Measurements from ENCODE around the gene ARHGEF17. TPM values are rescaled to one million over a fixed set of nuclear protein-coding genes. Genes with fewer than 3 reads are reported as not detected.
A peak's percentile ranks its signal among the peaks of the same experiment; 100 is the strongest.

ARHGEF17 gene
- total and polyA plus RNA-seq, 2 of the 13 experiments (the other 11 are each of a cell fraction or from before 2014, with no cell fraction given) = 10.7 to 28.8 TPM

DNA sequence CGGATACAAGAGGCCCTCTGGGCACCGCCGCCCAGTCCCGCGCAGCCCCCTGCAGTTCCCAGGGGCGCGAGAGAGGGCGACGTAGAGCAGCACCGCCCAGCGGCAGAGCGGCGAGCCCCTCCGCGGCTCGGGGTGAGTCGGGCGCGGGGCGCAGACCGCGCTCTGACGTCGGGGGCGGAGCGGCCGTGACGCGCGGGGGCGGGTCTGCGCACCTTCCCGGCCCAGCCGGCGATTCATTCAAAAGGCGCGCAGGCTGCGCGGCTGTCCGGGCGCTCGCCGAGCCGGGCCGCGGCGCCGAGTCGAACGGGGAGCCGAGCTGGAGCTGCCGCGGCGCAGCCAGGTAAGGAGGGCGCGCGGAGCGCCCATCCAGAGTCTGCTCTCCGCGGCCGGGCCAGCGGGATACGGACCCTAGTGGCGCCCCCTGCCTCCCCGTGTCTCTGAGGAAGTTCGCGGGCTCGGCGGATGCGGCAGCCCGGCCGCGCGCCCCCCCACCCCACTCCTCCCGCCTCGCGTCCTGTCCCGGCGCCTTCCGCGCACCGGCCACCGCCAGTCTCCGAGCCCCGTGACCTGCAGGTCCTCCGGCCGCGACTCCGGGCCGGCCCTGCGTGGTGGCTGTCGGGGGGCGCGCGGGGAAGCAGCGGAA, 68.2 kb downstream of the ARHGEF17 start, which contains the start of gene RELT (continued):
- TF ChIP-seq, protein P1, sequence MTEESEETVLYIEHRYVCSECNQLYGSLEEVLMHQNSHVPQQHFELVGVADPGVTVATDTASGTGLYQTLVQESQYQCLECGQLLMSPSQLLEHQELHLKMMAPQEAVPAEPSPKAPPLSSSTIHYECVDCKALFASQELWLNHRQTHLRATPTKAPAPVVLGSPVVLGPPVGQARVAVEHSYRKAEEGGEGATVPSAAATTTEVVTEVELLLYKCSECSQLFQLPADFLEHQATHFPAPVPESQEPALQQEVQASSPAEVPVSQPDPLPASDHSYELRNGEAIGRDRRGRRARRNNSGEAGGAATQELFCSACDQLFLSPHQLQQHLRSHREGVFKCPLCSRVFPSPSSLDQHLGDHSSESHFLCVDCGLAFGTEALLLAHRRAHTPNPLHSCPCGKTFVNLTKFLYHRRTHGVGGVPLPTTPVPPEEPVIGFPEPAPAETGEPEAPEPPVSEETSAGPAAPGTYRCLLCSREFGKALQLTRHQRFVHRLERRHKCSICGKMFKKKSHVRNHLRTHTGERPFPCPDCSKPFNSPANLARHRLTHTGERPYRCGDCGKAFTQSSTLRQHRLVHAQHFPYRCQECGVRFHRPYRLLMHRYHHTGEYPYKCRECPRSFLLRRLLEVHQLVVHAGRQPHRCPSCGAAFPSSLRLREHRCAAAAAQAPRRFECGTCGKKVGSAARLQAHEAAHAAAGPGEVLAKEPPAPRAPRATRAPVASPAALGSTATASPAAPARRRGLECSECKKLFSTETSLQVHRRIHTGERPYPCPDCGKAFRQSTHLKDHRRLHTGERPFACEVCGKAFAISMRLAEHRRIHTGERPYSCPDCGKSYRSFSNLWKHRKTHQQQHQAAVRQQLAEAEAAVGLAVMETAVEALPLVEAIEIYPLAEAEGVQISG (CRISPR knock-in tag; IDR thresholded peaks at IDR 0.05) = peak; percentile 69
- TF ChIP-seq SP4 (CRISPR knock-in tag; IDR thresholded peaks at IDR 0.05) = peak; percentile 87
- no peak for TF ChIP-seq BRCA1 (CRISPR knock-in tag; IDR thresholded peaks at IDR 0.05)
- TF ChIP-seq ZNF749 (CRISPR knock-in tag; IDR thresholded peaks at IDR 0.05; ENCODE audit: borderline replicate concordance) = peak; percentile 79; the same call in 1 of the 2 replicates
- 0 out of 2 replicates have a peak, but pooled peaks have one; percentile 1 for TF ChIP-seq NR2C2 (CRISPR knock-in tag; IDR thresholded peaks at IDR 0.05; ENCODE audit: borderline replicate concordance)
- TF ChIP-seq ZNF878 (CRISPR knock-in tag; IDR thresholded peaks at IDR 0.05) = no peak; the same call in 1 of the 2 replicates
- peak; percentile 53 for TF ChIP-seq ASH2L (IDR thresholded peaks at IDR 0.05; ENCODE audit: insufficient read length, low read depth, low read length)
- TF ChIP-seq, protein P2, sequence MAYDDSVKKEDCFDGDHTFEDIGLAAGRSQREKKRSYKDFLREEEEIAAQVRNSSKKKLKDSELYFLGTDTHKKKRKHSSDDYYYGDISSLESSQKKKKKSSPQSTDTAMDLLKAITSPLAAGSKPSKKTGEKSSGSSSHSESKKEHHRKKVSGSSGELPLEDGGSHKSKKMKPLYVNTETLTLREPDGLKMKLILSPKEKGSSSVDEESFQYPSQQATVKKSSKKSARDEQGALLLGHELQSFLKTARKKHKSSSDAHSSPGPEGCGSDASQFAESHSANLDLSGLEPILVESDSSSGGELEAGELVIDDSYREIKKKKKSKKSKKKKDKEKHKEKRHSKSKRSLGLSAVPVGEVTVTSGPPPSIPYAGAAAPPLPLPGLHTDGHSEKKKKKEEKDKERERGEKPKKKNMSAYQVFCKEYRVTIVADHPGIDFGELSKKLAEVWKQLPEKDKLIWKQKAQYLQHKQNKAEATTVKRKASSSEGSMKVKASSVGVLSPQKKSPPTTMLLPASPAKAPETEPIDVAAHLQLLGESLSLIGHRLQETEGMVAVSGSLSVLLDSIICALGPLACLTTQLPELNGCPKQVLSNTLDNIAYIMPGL (CRISPR knock-in tag; IDR thresholded peaks at IDR 0.05; ENCODE audit: borderline replicate concordance in 1 of 2, low read depth in 1 of 2) = peak; percentile 64 to 73; a peak in 3 of 4 replicates
- TF ChIP-seq KDM5A (IDR thresholded peaks at IDR 0.05; ENCODE audit: borderline replicate concordance, low read length) = peak; percentile 31; the same call in 1 of the 2 replicates
- TF ChIP-seq DR1 (CRISPR knock-in tag; IDR thresholded peaks at IDR 0.05) = peak; percentile 53; the same call in 1 of the 2 replicates
- TF ChIP-seq, protein P3, sequence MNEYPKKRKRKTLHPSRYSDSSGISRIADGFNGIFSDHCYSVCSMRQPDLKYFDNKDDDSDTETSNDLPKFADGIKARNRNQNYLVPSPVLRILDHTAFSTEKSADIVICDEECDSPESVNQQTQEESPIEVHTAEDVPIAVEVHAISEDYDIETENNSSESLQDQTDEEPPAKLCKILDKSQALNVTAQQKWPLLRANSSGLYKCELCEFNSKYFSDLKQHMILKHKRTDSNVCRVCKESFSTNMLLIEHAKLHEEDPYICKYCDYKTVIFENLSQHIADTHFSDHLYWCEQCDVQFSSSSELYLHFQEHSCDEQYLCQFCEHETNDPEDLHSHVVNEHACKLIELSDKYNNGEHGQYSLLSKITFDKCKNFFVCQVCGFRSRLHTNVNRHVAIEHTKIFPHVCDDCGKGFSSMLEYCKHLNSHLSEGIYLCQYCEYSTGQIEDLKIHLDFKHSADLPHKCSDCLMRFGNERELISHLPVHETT (CRISPR knock-in tag; conservative IDR thresholded peaks at IDR 0.05) = peak; percentile 25; the same call in 1 of the 2 replicates
- TF ChIP-seq ZFP37 (CRISPR knock-in tag; IDR thresholded peaks at IDR 0.05; ENCODE audit: borderline replicate concordance) = no peak
- no peak for TF ChIP-seq ZFAT (CRISPR knock-in tag; conservative IDR thresholded peaks at IDR 0.05)
- TF ChIP-seq, protein P4, sequence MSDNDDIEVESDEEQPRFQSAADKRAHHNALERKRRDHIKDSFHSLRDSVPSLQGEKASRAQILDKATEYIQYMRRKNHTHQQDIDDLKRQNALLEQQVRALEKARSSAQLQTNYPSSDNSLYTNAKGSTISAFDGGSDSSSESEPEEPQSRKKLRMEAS (IDR thresholded peaks at IDR 0.05) = peak; percentile 50
- TF ChIP-seq ZNF546 (CRISPR knock-in tag; conservative IDR thresholded peaks at IDR 0.05) = 0 out of 2 replicates have a peak, but pooled peaks have one; percentile 70
- TF ChIP-seq, protein P5, sequence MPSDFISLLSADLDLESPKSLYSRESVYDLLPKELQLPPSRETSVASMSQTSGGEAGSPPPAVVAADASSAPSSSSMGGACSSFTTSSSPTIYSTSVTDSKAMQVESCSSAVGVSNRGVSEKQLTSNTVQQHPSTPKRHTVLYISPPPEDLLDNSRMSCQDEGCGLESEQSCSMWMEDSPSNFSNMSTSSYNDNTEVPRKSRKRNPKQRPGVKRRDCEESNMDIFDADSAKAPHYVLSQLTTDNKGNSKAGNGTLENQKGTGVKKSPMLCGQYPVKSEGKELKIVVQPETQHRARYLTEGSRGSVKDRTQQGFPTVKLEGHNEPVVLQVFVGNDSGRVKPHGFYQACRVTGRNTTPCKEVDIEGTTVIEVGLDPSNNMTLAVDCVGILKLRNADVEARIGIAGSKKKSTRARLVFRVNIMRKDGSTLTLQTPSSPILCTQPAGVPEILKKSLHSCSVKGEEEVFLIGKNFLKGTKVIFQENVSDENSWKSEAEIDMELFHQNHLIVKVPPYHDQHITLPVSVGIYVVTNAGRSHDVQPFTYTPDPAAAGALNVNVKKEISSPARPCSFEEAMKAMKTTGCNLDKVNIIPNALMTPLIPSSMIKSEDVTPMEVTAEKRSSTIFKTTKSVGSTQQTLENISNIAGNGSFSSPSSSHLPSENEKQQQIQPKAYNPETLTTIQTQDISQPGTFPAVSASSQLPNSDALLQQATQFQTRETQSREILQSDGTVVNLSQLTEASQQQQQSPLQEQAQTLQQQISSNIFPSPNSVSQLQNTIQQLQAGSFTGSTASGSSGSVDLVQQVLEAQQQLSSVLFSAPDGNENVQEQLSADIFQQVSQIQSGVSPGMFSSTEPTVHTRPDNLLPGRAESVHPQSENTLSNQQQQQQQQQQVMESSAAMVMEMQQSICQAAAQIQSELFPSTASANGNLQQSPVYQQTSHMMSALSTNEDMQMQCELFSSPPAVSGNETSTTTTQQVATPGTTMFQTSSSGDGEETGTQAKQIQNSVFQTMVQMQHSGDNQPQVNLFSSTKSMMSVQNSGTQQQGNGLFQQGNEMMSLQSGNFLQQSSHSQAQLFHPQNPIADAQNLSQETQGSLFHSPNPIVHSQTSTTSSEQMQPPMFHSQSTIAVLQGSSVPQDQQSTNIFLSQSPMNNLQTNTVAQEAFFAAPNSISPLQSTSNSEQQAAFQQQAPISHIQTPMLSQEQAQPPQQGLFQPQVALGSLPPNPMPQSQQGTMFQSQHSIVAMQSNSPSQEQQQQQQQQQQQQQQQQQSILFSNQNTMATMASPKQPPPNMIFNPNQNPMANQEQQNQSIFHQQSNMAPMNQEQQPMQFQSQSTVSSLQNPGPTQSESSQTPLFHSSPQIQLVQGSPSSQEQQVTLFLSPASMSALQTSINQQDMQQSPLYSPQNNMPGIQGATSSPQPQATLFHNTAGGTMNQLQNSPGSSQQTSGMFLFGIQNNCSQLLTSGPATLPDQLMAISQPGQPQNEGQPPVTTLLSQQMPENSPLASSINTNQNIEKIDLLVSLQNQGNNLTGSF (CRISPR knock-in tag; IDR thresholded peaks at IDR 0.05) = peak; percentile 50; the same call in 1 of the 2 replicates

All from HepG2 (cell line).